ENCODE data around the gene MYO1E. TPM values are rescaled to one million over a fixed set of nuclear protein-coding genes. Genes with fewer than 3 reads are reported as not detected.

The MYO1E gene
- polyA plus RNA-seq, 3 donors = 6.2 to 19.0 (median 12.1) TPM

DNA sequence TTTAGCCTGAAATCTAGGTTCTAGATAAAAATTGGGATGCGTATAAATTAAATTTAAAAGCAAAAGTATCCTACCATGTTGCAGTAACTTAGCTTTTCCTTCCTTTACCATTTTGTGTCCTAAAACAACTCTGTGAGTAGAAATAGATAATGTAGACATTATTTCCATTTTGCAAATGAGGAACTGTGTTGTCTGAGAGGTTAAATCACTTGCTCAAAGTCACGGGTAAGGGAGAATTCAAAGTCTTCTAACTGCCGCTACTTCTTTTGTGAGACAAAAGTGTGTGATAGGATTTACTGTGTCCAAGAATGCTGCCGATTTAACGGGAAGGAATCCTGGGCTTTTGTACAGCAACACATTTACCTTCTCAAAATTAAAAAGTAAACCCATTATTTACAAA lies 40.7 kb downstream of the MYO1E start:
- H3K27ac ChIP-seq (ENCODE audit: low read depth, low read length) = no peak overlapping the region
- WGBS, 3 donors = 87 to 91% (median 91%) methylated on average over 5 of the region's 5 CpGs

DNA sequence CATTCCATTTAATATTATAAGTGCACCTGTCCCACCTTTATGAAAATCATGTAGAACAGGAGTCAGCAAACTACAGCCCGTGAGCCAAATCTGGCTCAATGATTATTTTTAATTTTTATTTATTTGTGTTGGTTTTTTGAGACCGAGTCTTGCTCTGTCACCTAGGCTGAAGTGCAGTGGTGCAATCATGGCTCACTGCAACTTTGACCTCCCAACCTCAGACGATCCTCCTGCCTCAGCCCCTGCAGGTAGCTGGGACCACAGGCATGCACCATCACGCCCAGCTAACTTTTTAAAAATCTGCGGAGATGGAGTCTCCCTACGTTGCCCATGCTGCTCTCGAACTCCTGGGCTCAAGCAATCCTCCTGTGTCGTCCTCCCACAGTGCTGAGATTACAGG lies 42.0 kb downstream of the MYO1E start:
- WGBS, 3 donors = 86 to 94% (median 89%) methylated on average over 8 of the region's 8 CpGs
- H3K27ac ChIP-seq (ENCODE audit: low read depth, low read length) = no peak overlapping the region

DNA sequence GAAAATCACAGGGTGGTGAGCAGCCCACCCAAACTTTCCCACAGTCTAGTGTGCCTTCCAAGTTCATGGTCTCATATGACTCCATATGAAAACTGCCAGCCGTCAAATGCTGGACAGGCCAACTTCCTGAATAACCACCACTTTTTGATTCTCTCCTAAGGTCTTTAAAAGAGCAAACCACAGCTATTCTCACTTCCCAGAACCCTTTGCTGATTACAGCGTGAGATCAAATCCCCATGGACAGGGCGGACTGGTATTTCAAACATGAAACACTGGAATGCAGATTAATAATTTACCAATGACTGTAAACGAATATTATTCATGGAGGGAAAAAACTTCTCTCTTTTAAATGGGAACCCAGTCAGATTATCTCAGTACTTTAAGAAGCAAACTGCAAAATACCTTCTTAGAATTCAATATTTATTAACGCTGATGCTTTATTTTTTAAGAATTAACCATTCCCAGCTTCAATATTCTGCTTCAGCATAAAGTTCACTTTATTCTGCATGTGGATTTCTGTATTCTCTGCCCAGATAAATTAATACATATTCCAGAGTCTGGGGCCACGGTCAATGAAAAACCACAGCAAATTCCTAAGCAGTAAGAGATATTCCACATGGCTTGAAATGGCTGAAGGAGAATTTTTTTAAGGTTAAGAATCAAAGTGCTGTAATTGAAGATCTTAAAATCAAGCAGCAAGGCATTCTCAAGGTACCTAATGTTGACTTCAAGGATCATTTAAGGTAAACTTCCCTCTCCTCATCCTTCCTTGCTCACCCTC lies 42.9 kb downstream of the MYO1E start:
- 18 to 55% (median 38%) methylated on average over 6 of the region's 6 CpGs for WGBS, 3 donors
- H3K27ac ChIP-seq (ENCODE audit: low read depth, low read length) = no peak overlapping the region

DNA sequence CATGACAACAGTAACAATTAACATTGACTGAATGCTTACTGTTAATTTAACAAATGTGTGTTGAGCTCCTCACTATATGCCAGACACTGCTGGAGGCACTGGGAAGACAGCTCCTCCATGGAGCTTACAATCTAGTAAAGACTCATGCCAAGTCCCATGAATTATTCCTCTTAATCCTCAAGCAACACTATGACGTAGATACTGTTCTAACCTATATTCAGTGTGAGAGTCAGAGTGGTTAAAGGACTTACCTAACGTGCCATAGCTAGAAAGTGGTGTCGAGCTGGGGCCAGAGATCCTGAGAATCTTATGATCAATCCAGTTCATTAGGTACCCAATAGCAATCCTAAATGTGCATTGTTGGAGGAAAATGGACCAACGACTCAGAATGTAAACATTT lies 43.6 kb downstream of the MYO1E start:
- H3K27ac ChIP-seq (ENCODE audit: low read depth, low read length) = no peak overlapping the region
- 83 to 87% (median 87%) methylated on average over 4 of the region's 4 CpGs for WGBS, 3 donors

DNA sequence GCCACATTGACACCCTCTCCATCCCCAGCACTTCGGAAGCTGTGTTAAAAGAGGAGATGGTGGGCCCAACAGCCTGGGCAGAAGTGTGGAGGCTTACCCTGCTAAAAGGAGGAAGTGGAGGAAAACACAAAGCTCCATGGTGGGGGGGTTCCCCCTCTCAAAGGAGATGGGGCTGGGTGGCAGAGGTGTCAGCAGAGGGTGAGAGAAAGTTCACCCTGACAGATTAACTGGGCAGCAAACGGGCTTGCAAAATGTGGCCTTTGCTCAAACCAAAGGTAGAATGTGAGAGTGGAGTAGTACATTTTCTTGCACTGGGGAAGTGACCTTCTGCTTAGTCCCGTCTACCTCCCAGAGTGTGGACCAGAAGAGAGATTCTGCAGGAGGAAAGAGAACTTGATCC lies 44.7 kb downstream of the MYO1E start:
- WGBS, 3 donors = 55 to 78% (median 69%) methylated on average over 3 of the region's 3 CpGs
- no peak overlapping the region for H3K27ac ChIP-seq (ENCODE audit: low read depth, low read length)

DNA sequence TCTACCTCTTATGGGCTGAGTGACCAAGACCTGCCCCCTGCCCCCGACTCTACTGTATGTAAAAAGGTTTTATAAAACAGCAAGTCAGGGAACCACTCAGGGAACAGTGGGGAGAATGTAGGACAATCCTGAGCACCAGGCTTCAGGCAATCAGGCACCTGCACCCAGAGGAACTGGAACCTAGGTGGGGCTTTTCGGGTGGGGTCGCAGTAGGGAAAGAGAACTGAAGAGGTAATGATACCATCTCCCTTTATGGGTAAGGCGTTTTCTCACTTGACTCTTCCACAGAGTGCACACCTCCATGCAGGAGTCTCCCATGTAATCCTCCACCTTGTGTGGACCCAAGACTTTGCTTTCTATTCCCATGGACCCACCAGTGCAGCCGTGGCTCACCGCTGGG lies 45.8 kb downstream of the MYO1E start:
- 75 to 88% (median 80%) methylated on average over 6 of the region's 6 CpGs for WGBS, 3 donors

DNA sequence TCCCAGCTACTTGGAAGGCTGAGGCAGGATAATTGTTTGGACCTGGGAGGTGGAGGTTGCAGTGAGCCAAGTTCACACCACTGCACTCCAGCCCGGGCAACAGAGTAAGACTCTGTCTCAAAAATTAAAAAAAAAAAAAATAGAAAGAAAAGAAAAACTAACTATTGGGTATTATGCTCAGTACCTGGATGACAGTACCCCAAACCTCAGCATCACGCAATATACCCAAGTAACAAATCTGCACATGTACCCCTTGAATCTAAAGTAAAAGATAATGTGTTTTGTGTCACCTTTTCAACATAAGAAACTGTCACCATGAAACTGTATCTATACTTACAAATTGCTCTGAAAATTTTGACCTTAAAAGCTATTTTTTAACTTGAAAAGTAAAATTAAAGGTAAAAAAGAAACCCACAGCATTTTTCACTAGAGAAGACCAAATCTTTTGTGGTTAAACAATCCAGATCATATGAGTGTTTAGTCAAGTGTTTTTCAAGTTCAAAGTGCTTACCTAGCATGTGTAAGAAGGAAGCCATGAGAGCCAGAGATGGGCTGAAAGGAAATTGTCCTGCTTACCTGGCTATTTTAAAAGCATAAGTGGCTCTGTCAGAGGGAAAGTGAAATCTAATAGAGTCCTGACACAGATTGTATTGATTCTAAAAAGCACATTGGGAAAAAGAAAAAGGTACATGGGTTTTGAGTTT lies 50.5 kb downstream of the MYO1E start:
- 89 to 100% (median 89%) methylated on average over 2 of the region's 2 CpGs for WGBS, 3 donors
- no peak overlapping the region for H3K27ac ChIP-seq (ENCODE audit: low read depth, low read length)

More for the DNA sequence above, 45.8 kb downstream of the MYO1E start:
- no peak overlapping the region for H3K27ac ChIP-seq (ENCODE audit: low read depth, low read length)

DNA sequence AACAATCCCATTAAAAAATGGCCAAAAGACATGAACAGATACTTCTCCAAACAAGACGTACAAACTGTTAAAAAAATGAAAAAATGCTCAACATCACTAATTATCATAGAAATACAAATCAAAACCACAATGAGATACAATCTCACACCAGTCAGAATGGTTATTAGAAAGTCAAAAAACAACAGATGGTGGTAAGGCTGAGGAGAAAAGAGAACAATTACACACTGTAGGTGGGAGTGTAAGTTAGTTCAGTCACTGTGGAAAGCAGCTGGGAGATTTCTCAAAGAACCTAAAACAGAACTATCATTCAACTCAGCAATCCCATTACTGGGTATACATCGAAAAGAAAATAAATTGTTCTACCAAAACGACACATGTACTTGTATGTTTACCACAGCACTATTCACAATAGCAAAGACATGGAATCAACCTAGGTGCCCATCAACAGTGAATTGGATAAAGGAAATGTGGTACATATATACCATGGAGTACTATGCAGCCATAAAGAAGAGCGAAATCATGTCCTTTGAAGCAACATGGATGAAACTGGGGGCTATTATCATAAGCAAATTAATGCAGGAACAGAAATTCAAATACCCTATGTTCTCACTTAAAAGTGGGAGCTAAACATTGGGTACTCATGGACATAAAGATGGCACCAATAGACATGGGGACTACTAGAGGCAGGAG lies 51.5 kb downstream of the MYO1E start:
- 89 to 95% (median 94%) methylated on average over 4 of the region's 4 CpGs for WGBS, 3 donors
- no peak overlapping the region for H3K27ac ChIP-seq (ENCODE audit: low read depth, low read length)

DNA sequence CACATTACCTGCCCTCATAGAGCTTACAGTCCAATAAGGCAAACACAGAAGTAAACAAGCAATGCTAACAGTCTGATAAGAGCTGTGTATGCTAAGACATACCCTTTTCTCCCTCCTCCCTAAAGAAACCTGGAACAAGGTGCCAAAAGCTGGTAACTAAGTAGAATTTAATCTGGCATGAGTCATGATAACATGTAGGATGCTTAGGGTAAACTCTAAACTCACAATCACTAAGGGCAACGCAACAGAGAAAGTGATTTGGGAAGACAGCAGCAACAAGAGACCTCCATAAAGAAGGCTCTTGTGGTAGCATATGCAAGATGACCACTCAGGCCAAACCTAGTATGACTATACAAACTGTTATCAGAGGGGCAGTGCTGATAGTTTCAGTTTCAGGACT lies 55.5 kb downstream of the MYO1E start:
- no peak overlapping the region for H3K27ac ChIP-seq (ENCODE audit: low read depth, low read length)
- 87 to 100% (median 95%) methylated on average over 1 of the region's 1 CpG for WGBS, 3 donors

DNA sequence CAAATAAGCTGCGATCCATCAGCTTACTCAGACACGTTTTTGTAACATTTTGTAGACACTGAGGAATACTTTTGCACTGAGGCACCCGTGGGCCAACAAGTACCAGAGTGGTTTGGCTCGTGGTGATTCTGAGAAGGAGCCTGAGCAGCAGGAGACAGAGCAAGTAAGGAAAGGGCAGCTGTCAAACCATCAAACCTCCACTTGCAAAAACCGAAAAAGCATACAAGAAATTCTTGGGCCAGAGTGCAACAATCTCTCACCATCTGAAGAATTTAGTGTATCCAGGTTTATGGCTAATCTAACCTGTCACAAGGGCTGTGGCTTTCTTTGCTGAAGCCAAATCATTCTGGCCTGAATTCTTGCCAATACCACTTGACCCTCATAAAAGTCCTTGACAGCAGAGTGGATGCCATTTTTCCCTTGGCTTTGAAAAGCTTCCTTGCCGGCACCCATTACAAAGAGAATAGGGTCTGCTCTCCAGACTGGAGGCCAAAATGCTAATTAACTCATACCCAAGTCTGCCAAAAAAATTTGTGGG lies 56.7 kb downstream of the MYO1E start:
- no peak overlapping the region for H3K27ac ChIP-seq (ENCODE audit: low read depth, low read length)

DNA sequence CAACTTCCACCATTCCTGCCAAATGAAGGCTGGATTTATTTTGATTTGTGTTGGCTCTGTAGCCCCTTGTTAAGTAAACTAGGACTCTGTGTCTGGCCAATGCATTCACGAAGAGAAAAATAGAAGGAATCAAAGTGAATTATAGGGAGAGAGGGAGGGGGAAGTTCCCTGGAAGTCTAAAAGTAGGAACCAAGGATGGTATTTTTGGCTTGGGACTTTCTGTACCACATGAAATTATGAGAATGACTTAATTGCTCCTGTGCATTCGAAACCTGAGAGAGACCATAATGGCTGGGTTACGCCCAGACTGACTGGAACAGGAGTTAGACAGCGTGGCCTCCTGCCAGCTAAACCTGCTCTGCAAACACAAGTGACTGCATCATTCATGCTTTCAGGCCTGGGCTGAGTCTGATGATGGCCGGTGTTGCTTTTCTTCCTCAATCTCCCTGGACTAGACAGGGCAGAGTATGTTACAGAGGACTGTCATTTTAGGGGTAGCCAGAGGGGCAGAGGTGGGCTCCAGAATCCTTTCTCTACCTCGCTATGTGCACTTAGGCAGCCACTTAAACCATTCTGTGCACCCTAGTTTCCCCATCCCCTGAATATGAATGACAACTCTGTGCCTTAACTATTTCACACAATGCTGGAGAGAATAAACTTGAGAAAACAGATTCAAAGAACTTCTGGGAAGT lies 58.9 kb downstream of the MYO1E start:
- no peak overlapping the region for H3K27ac ChIP-seq (ENCODE audit: low read depth, low read length)
- 43 to 65% (median 59%) methylated on average over 6 of the region's 6 CpGs for WGBS, 3 donors

More for the DNA sequence above, 56.7 kb downstream of the MYO1E start:
- WGBS, 3 donors = 40 to 49% (median 47%) methylated on average over 6 of the region's 6 CpGs

DNA sequence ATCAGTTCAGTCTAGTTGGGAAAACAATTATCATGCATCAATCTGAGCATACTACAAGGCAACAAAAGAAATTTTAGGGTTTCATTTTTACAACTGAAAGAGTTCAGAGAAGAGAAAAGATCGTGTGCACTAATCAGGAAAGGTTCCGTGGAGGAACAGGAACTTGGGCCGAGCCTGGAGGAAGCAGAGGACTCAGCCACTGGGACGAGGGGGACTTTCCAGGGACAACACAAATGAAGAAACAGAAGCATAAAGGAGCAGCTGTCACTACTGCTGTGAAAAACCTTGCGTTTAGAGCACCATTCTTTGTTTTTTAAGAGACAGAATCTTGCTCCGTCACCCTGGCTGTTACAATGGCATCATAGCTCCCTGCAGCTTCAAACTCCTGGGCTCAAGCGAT lies 60.5 kb downstream of the MYO1E start:
- H3K27ac ChIP-seq (ENCODE audit: low read depth, low read length) = no peak overlapping the region
- WGBS, 3 donors = 57 to 83% (median 68%) methylated on average over 7 of the region's 7 CpGs

DNA sequence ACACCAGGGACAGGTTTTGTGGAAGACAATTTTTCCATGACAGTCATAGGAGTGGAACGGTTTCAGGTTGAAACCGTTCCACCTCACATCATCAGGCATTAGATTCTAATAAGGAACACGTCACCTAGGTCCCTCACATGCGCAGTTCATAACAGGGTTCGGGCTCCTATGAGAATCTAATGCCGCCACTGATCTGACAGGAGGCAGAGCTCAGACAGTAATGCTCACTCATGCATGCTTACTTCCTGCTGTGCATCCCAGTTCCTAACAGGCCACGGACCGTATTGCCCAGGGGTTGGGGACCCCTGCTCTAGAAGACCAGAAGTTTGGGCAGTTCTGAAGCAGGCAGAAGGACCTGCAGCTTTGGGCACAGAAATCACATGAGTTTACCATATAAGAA lies 61.5 kb downstream of the MYO1E start:
- H3K27ac ChIP-seq (ENCODE audit: low read depth, low read length) = no peak overlapping the region
- WGBS, 3 donors = 96 to 98% (median 97%) methylated on average over 8 of the region's 8 CpGs

DNA sequence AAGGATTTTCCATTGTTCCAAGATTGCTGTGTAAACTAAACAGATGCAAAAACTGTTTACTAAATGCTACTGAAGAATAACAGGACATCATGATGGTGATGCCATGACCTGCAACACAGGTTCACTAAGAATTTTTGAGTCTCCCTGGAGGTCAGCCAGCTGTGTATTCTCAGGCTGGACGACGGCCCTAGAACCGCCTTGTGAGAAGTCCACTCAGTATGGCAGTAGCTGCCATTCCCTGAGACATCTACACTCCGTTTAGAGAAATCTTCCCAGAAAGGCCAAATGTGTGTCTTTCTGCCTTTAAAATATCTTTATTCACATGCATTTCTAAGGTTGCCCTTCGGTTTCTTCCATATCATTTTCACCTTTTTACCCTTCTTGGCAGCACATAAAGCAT lies 63.3 kb downstream of the MYO1E start:
- WGBS, 3 donors = 75 to 85% (median 84%) methylated on average over 5 of the region's 5 CpGs

DNA sequence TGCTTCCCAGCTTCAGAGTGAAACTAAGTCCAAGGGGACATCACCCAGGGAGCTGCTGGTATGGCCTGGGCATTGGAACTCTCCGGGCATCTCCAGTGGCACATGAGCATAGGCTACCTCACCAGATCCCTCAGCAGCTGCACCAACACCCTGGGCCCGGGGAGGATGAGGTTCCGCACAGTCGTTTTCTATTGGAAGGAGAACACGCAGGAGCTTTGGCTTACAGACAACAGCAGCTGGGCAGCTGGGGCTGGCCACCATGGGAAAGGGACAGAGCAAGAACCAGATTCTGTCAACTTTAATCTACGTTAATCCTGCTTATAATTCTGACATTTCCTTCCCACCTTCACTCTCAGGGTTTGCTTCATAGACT lies 65.5 kb downstream of the MYO1E start:
- 92 to 95% (median 92%) methylated on average over 6 of the region's 6 CpGs for WGBS, 3 donors
- no peak overlapping the region for H3K27ac ChIP-seq (ENCODE audit: low read depth, low read length)

More for the DNA sequence above, 63.3 kb downstream of the MYO1E start:
- no peak overlapping the region for H3K27ac ChIP-seq (ENCODE audit: low read depth, low read length)

DNA sequence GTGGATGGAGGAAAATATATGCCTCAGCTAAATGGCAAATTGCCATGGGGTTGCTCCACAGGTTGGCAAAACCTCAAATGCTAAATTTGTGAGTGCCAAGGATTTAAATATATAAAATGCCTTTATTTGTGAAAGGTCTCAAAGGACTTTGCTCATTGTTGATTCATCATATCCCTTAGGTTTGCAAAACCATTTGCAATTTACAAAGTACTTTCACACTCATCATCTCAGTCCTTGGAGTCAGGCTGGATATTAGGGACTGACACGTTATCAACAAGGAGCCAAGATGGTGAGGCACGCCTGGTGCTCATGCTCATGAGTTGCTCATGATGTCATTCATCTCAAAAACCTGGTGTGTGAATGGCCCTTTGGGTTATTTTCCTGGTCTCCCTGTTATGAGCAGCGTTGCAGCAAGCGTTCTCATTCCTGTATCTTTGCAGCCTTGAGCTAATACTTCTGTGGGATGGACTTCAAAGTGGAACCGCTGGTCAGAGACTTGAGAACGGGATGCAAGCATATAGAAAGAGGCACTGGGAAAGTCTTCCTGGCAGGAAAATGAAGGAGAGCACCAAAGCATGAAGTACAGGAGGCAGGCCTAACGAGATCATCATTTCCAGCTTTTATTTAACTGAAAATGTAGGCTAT lies 66.0 kb downstream of the MYO1E start:
- no peak overlapping the region for H3K27ac ChIP-seq (ENCODE audit: low read depth, low read length)
- WGBS, 3 donors = 80 to 87% (median 80%) methylated on average over 7 of the region's 7 CpGs

DNA sequence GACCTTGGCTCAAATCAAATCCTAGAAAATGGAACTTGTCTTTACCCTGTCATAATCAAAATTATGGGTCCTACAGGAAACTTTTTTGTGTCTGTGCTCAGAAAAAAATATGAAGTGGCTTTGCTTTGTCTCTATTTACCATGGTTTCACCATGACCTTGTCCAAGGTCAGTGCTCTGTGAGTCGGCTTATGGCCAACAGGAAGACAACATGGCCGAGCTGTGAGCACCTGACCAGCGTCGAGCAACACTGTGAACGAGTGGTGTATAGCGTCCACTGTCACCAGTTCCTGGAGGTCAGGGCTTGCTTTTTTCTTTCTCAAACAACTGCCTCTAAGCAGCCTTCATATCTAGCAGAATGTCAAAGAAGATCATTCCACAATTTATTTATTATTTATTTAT lies 67.9 kb downstream of the MYO1E start:
- 57 to 80% (median 74%) methylated on average over 6 of the region's 6 CpGs for WGBS, 3 donors
- H3K27ac ChIP-seq (ENCODE audit: low read depth, low read length) = no peak overlapping the region

All from adipose tissue (tissue), 3 donors.